COLO668 (cell line): ENCODE measurements around the gene DDX25.
"Not testable (repeated sequence)": the region's sequence is repeated elsewhere in the genome, so short reads cannot be mapped to it uniquely, and the experiment has no call there.

ENCODE experiments used
- DNase-seq: peaks from one replicate; lab custom pipeline; 2025; ENCODE audit not compliant: unreplicated experiment; lab: John Stamatoyannopoulos, UW

DDX25 gene

DNA sequence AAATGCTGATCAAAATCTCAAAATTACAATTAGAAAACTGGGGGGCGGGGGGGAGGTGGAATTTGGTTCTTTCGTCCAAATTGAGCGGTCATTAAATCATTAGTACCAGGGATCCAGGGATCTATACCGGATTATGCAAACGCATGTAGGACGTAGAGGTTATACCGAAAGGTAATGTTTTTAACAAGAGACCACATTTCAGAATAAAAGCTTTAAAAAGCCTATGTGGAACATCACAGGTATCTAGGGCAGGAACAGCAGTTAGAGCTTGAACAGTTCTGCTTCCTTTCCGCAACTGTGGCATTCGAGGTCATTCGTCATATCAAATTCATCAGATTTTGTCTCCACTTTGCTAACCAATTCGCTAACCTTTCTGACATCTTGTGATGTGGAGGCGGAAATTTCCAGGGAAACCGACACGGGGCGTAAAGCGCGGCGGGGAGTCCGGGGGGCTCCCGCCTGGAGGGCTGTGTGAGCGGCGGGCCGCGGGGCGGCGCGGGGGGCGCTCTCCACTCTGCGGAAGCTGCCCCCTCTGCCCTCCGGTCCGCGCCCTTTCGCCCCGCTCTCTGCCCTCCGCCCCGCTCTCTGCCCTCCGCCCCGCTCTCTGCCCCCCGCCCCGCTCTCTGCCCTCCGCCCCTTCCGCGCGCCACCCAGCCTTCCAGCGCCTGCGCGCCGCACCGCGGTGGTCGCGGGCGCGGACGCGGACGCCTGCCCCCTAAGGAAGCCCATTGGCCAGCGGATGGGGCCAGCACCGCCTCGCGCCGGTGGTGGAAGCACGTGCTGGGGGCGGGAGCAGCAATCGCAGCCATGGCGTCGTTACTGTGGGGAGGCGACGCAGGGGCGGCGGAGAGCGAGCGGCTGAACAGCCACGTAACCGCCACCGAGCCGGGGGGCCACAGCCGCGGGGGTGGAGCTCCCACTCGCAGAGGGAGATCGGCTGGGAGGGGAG lies at the start of gene DDX25:
TSS of gene DDX25 (plus strand) at position 798 of the 949 bp plus-strand sequence. CDS start at position 808, 10 bp downstream.
- no peak for DNase-seq

DNA sequence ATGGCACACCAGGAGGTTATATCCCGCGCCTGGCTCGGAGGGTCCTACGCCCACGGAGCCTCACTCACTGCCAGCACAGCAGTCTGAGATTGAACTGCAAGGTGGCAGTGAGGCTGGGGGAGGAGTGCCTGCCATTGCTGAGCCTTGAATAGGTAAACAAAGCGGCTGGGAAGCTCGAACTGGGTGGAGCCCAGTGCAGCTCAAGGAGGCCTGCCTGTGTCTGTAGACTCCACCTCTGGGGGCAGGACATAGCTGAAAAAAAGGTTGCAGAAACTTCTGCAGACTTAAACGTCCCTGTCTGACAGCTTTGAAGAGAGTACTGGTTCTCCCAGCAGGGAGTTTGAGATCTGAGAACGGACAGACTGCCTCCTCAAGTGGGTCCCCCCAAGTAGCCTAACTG lies 46.6 kb upstream of the DDX25 start:
- not testable (repeated sequence) for DNase-seq

DNA sequence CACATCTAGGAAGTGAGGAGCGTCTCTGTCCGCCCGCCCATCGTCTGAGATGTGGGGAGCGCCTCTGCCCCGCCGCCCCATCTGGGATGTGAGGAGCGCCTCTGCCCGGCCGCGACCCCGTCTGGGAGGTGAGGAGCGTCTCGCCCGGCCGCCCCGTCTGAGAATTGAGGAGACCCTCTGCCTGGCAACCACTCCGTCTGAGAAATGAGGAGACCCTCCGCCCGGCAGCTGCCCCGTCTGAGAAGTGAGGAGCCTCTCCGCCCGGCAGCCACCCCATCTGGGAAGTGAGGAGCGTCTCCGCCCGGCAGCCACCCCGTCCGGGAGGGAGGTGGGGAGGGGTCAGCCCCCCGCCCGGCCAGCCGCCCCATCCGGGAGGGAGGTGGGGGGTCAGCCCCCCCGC lies 41.5 kb upstream of the DDX25 start:
- not testable (repeated sequence) for DNase-seq

DNA sequence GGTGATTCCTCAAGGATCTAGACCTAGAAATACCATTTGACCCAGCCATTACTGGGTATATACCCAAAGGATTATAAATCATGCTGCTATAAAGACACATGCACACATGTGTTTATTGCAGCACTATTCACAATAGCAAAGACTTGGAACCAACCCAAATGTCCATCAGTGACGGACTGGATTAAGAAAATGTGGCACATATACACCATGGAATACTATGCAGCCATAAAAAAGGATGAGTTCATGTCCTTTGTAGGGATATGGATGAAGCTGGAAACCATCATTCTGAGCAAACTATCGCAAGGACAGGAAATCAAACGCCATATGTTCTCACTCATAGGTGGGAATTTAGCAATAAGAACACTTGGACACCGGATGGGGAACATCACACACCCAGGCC lies 39.0 kb upstream of the DDX25 start:
- DNase-seq: not testable (repeated sequence)

DNA sequence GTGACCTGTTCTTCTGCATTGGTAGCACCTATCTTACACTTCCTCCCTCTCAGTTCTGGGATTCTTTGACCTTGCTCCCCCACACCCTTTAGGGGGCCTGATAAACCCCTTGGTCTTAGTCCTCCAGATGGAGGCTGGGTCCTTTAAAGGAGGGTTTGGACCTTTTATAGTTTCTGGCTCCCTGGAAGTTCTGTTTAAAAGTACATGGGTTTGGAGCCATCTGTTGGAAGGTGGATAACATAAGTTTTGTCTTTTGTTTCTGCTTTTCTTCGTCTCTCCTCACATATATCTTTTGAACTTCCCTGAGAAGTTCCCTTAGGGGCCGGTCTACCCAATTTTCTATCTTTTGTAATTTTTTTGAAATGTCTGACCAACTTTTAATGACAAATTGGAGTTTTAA lies 34.8 kb upstream of the DDX25 start:
- DNase-seq: no peak

DNA sequence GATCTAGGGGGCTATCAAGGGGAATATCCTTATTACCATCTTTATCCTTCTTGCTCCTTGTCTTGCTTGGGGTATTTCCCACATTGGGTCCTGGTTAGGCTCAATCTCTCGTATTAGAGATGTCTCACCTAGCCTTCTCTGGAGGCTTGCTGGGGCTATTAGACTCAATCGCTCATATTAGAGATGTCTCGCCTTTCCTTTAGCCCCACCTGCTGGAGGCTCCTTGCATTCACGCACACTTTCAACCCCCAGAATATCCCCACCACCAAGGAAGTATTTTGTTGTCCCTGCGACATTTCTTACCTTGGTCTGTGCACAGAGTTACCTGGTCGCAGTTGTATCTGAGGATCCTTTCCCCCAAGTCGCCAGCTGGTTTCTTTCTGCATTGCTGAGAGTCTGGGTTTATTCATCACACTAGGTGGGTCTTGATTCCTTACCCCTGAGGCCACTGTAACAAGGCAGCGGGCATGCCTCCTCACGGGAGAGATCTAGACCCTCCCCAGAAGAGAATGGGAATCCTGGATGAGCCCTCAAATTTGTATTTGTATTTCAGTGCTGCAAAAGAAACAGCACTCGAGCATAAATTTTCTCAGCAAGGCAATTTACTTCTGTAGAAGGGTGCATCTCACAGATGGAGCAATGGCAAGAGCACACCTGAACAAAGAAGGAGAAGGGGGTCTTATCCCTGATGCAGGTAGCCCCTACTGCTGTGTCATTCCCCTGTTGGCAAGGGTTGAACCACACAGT lies 32.7 kb upstream of the DDX25 start:
- DNase-seq: peak; percentile 42

DNA sequence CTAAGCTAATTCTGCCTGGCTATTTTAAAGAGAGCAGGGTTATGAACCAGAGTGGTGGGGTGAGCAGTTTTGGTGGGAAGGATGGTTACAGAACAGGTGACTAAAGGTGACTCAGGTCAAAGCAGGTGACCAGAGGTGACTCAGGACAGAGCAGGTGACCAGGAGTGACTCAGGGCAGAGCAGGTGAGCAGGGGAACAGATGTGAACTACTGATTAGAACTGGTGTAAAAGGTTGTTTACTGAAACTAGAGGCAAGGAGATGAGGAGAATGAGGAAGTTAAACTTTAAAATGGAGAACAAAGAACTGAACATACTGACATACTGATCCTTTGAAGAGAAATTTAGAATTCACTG lies 32.2 kb upstream of the DDX25 start:
- DNase-seq: no peak

DNA sequence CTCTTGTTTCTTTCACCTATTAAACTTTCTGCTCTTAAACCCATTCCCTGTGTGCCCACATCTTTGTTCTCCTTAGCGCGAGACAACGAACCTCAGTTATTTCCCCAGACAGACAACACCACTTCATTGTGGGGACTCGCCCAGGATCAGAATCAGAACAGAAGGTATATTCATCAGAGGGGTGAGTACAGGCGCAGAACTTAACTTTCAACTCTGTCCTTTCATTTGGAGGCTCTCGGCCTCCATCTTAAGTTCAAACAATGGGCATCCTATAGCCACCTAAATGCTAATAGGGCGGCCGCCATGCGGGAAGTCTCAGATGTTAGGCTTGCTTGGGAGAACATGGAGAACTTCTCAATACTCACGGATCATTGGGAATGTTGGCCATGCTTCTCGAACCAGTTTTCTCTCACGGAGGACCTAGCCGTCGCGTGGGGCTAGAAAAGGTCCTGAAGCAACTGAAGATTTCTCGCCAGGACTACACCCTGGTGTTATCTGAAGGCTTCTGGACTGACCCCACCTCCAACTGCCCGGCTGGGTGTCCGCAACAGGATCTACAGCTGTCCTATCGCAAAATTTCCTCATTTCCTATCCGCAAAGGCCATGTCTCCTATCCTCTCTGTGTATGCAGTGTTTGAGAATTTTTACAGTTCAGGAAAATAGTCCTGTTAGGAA lies 30.3 kb upstream of the DDX25 start:
- no peak for DNase-seq

DNA sequence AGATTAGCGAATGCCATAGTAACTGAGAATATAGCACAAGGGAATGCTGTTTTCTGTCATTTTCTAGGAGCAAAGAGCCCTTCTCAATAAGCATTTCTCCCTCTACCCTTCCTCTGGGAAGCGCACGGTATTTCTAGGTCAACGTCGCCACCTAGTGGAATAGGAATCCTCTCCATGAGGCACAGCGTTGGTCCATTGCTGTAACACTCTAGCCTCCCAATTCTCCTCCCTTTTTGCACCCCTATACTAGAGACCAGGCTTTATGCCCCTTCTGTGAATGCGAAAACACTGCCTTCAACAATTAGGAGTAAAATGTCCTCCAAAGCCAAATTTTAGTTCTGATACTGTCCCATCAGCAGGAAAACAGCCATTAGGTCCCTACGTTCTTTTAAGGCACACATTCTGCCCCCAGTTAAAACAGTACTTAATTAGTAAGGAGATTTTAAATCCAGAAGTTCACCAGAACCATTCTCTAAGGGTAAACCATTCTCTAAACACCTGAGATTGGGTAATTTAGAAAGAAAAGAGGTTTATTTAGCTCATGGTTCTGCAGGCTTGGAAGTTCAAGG lies 29.7 kb upstream of the DDX25 start:
- DNase-seq: peak; percentile 61

DNA sequence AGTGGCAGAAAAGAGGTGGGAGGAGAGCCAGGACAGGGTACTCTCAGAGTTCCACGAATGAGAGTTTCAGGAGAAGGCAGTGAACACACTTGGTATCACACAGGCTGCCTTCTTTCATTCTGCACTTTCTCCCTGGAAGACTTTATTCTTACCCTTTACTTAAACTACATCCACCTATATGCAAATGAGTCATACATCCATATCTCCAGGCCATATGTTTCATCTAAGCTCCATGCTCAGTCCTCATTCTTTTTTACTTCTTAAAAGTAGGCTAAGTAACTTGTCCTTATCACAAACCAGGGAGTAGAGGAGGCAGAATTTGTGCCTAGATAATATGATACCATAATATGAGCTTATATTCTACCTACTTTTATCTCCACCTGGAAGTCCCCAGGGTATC lies 23.0 kb upstream of the DDX25 start:
- DNase-seq: no peak

DNA sequence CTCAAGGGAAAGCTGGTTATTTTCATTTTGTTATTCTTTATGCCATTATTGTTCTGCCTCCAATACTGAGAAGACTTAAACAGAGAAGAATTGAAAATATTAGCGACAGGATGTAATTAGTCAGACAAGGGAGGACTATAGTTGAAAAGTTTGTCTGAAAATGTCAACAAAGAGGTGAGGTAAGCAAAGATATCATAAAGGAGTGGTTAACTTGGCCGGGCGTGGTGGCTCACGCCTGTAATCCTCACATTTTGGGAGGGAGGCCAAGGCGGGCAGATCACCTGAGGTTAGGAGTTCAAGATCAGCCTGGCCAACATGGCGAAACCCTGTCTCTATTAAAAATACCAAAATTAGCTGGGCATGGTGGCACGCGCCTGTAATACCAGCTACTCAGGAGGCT lies 20.9 kb upstream of the DDX25 start:
- DNase-seq: no peak

DNA sequence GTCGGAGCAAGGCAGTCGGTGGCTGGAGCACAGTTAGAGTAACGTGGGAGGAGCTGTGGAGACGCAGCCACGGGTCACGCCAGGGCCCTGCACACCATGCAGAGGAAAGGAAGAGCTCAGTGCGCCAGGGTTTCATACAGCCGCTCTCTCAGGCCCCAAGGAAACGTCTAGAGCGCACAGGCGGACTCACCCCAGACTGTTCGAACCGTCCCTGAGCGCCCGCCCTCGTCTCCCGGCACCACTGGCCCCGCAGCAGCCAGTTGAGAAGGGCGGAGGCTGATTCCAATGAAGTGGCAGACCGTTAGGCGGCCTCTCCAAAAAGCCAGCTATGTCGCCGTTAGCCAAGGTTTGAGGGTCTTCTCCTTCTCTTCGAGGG lies 17.3 kb upstream of the DDX25 start:
- DNase-seq: no peak

DNA sequence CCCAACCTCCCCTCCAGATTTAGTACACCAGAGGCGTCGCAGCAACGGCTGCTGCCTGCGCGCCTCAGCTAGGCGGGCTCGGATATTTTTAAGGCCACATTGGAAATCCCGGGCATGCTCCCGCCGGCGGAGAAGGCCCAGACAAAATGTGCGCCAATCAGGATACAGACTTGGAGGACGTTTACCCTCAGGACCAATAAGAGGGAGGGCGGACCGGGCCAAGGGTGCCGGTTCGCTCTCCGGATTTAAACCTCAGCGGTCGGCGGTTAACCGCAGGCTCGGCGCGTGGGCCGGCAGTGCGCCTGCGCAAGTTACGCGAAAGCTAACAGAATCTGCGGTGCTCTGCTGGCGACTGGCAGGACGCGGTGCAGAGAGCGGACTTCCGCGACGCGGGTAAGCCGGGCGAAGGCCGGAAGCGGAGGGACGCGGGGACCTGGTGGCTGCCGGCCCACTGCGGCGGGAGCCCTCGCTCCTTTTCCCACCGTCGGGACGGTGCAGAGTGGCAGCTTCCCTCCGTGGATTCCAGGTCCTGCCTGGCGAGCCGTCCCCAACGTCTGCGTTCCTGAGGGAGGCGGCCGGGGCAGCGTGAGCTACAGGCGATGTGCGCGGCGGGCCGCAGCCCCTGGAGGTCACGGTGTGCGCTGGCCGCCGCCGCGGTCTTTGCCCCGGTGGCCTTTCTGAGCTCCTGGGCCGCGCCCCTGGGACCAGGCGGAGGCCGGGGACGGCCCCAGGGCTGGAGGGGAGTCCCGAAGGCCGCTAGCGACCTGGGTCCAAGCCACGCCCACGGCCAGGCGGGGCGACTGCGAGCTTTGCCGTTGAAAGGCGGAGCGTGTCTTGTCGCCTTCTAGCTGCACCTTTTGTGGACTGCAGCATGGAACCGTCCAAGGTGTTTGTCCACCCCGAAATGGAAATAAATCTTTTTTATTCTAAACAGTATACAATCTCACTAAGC lies 16.7 kb upstream of the DDX25 start, which contains the start of gene HYLS1:
TSS of gene HYLS1 (plus strand) at position 296 of the 952 bp plus-strand sequence. CDS start 11,701 bp downstream, outside the sequence.
- DNase-seq: peak; percentile 92

DNA sequence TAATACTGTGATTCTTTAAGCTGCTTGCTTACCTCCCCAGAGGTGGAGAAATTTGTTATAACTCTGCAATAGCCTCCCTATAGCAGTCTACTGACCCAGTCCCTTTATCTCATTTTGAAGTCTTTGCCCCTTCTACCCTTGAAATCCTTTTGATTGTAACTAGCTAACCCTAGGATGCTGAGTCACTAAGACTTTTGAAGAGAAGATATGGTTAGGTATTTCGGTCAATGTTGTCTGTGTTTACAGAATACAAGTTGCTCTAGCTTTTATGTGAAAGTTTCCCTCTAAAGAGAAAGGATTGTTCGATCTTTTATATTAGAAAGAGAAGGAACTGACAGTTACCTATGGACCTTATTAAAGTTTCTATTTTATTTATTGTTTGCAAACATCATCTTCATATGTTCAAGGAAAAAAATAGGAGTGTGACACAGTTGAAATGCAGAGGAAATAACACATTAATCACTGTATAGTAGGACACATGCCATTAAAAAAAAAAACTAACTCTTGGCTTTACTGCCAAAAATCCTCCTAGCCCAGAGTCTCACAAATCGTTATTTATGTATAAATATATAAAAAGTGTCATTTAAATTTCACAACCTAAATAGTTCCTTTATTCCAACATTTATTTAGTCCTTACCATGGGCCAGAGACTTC lies 13.7 kb upstream of the DDX25 start:
- no peak for DNase-seq

DNA sequence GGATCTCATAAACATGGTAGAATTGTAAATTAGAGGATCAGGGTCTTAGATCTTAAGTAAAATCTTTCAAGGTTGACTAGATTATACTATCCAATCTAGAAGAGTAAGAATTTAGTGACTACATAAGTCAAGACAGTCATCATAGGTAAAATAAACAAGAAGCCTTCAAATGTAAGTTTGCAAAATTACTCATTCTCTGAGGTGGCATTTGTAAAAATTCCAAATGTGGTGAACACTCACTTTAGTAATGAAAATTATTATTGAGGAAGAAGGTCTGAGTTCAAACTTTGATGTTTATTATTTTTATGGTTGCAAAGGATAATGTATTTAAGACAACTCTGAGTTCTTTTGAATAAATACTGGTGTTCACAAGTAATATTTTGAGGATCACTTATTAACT lies 12.2 kb upstream of the DDX25 start:
- no peak for DNase-seq

DNA sequence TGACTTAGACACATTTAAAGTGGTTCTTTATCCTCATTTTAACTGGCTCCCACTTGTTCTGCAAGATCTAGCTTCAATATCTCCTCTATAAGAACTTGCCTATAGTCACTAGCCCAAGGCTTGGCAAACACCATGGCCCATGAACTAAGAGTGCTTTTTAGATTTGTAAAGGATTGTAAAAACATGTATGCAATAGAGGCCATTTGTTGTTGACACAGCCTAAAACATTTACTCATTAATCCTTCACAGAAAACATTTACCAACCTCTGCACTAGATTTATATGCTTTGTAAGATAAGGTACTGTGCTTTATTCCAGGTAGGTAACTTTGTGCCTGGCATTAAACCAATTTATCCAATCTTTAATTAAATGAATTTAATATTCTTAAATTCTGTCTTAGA lies 11.3 kb upstream of the DDX25 start:
- DNase-seq: no peak

DNA sequence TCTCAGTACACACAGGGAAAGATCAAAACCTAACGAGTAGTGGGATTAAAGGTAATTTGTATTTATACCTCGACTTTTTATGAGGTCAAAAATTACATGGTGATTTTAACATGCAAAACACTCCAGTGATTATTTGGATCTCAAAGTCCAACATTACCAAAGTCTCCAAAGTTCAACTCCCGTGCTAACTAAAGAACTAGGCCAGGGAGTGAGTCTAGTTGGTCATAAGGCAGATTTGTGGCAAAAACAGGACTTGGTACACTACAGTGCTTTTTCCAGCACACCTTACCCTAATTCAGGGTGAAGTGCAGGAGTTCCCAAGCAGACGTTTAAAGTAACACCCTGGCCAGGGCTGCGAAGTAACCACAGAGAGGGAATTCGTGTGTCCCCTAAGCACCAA lies 2.4 kb upstream of the DDX25 start:
- DNase-seq: no peak

DNA sequence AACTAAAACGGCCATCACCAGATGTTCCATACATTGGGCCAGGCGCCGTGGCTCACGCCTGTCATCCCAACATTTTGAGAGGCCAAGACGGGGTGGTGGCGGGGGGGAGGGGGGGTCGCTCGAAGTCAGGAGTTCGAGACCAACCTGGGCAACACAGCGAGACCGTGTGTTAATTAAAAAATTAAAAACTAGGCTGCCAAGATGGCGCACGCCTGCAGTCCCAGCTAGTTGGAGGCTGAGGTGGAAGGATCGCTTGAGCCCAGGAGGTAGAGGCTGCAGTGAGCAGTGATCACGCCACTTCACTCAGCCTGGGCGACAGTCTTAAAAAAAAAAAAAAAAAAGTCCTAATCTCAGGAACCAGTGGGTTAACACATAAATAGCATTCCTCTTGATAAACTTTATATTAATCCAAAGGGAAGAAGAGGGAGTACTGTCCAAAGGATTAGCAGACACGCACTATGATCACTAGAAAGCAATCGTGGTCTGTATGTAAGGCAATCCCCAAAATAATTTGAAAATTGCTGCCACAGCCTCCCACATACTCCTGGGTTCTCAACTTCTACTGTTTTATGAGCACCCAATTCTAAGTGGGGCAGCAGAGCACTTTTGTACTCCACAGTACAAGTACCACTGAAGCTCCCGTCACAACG lies 1.9 kb upstream of the DDX25 start:
- no peak for DNase-seq
